Muscle layer of colon (tissue), 2 donors: ENCODE results near the gene GALNT16.

ENCODE experiments used
- H3K27ac ChIP-seq: one replicate; pipeline ENCODE4 v1.7.0; 2013; ENCODE audit warnings: low read depth, mild to moderate bottlenecking, low read length, moderate library complexity
- H3K27me3 ChIP-seq, 2 donors: one replicate each; pipeline ENCODE4 v1.7.0; 2013; ENCODE audit warnings: low read length in 2 of 2, mild to moderate bottlenecking in 2 of 2; ENCODE audit not compliant: insufficient read depth in 2 of 2, control insufficient read depth in 1 of 2
- H3K36me3 ChIP-seq: one replicate; pipeline ENCODE4 v1.7.0; 2013; ENCODE audit warnings: mild to moderate bottlenecking, low read length; ENCODE audit not compliant: insufficient read depth
- H3K4me1 ChIP-seq: one replicate; pipeline ENCODE4 v1.7.0; 2013; ENCODE audit warnings: mild to moderate bottlenecking, low read length; ENCODE audit not compliant: insufficient read depth
- H3K4me3 ChIP-seq, 2 donors: one replicate each; pipeline ENCODE4 v1.7.0; 2013; ENCODE audit warnings: low read length in 2 of 2, low read depth in 1 of 2, mild to moderate bottlenecking in 1 of 2, moderate library complexity in 1 of 2
- H3K9ac ChIP-seq: one replicate; pipeline ENCODE4 v1.7.0; 2013; ENCODE audit warnings: low read length
- H3K9me3 ChIP-seq: one replicate; pipeline ENCODE4 v1.7.0; 2013; ENCODE audit warnings: mild to moderate bottlenecking, low read length
- donor health status: abdominal sarcoma.
- donor health status: Adenocarcinoma of cecum.

Gene GALNT16

DNA sequence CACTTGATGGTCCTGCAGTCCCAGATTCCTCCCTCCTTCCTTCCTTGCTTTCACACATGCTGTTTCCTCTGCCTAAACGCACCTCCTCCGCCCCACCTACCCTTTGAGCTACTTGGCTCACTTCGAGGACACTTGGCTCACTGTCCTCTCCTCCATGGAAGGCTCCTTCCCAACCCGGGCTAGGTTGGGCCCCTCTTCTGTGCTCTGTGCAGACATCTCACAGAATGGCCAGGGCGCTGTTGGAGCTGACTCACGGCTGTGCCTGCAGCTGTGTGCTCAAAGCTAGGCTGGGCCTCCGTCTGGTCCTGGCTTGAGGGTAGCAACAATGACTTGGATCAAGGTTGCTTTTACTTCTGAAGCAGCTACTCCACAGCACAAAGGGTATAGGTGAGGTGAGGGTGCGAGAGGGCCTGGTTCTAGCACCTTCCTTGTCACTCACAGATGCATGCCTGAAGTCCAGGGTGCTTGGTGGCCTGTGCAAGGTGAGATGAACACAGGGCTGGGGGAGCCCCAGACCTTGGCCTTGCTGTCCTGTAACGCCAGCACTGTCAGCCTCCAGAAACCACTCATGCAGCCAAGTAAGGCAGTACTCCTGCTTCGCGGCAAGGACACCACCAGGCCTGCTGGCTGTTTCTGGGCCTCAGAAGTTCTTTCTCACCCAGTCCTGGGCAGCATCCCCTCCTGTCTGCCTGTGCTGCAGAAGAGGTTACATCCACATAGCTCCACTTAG is 61.8 kb downstream of the GALNT16 start:
- Histone ChIP-seq H3K27me3 (no peaks in the 10 kb centered on the region), H3K9me3 (no peaks in the 10 kb centered on the region), H3K36me3 (no peaks in the 10 kb centered on the region), H3K4me3 (no peak overlapping the region), H3K9ac (no peak overlapping the region), H3K27ac (no peak overlapping the region), H3K4me1 (peaks cover 13% of the 10 kb centered on the region)

DNA sequence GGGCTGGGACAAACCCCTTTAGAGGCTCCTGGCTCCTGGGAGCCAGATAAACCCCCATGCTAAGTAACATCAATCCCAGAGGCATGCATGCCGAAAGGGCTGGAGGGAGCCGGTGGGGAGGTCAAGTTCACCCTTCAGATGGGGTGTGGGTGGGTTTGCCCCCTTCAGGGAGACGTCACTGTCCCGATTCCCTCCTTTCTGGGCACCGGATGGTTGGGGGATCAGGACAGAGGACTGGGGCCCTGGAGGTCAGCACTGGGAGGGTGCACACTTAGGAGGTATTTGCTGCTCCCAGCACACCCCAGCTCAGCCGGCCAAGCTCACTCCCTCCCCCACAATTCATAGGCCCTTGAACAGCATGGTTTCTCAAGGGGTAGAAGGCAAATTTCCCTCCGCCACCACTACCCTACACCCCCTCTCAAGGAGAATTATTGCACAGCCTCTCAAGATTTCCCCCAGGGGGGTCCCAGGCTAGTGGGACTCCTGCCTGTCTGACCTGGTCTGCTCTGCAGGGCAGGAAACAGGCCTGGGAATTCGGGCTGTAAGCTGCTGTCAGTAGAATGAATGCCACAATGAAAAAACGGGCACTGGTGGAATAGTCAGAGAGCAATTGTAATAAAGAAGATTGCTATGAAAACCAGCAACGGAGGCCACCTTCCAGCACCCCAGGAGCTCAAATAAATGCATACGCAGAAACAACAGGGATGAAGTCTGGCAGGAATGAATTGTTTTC is 63.5 kb downstream of the GALNT16 start:
- no peak overlapping the region for H3K9ac ChIP-seq
- no peaks in the 10 kb centered on the region for H3K4me1 ChIP-seq
- no peaks in the 10 kb centered on the region for H3K36me3 ChIP-seq
- no peak overlapping the region for H3K27ac ChIP-seq
- H3K9me3 ChIP-seq: no peaks in the 10 kb centered on the region
- H3K27me3 ChIP-seq: no peaks in the 10 kb centered on the region
- H3K4me3 ChIP-seq: no peak overlapping the region

DNA sequence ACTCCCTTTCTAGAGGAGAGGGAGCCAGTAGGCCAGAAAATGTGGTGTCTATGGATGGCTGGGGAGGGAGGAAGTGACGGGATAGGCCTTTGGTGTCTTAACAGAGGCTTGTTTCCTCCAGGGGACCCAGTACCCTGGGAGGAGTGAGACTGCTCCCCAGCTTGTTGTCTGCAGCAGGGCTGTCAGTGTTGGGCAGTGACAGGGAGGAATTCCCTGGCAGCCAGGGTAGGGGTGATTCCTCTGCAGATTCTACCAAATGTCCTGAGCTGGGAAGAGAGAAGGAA is 64.0 kb downstream of the GALNT16 start:
- no peak overlapping the region for H3K27ac ChIP-seq
- no peak overlapping the region for H3K9ac ChIP-seq
- H3K27me3 ChIP-seq: no peaks in the 10 kb centered on the region
- no peak overlapping the region for H3K4me3 ChIP-seq
- no peaks in the 10 kb centered on the region for H3K4me1 ChIP-seq
- H3K9me3 ChIP-seq: no peaks in the 10 kb centered on the region
- no peaks in the 10 kb centered on the region for H3K36me3 ChIP-seq

DNA sequence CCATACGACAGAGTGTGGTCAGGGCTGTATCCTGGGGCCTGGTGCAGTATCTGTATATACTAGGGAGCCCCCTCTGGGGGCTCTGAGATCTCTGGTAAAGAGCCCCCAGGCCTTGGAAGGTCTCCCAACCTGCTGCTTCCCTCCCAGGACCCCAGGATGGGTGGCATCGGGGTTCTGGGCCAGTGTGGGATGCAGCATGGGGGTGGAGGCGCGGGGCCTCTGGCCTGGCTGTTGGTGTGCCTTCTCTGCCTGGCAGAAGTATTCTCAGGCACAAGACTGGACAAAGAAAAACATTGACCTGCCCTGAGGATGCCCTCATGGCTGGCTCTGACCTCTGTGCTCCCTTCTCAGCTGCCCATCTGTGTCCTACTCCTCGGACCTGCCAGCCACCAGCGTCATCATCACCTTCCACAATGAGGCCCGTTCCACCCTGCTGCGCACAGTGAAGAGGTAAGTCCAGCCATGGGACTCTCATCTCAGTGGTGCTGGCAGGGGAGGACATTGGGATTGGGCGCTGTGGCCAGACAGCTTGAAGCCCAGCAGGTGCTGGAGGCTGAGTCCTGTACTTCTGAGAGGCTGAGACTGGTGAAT is 64.5 kb downstream of the GALNT16 start:
- Histone ChIP-seq H3K4me3 (no peak overlapping the region), H3K9ac (no peak overlapping the region), H3K36me3 (no peaks in the 10 kb centered on the region), H3K4me1 (no peaks in the 10 kb centered on the region), H3K9me3 (no peaks in the 10 kb centered on the region), H3K27me3 (no peaks in the 10 kb centered on the region), H3K27ac (no peak overlapping the region)

DNA sequence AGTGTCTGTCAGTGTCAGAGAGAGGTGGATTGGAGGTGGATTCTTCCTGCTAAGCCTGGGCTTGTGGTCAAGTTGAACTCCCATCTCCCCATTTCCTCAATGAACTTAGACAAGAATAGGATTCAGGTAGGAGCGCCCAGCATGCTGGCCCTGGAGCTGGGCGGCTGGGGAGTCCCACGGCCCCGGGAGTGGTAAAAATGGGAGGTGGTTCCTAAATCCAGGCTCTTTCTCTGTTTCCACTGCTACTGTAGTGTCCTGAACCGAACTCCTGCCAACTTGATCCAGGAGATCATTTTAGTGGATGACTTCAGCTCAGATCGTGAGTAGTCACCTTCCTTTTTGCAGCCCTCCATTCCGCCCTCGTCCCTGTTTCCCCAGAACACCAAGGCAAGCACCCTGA is 65.1 kb downstream of the GALNT16 start:
- Histone ChIP-seq H3K27ac (no peak overlapping the region), H3K9ac (no peak overlapping the region), H3K4me1 (no peaks in the 10 kb centered on the region), H3K36me3 (no peaks in the 10 kb centered on the region), H3K4me3 (no peak overlapping the region), H3K27me3 (no peaks in the 10 kb centered on the region), H3K9me3 (no peaks in the 10 kb centered on the region)

DNA sequence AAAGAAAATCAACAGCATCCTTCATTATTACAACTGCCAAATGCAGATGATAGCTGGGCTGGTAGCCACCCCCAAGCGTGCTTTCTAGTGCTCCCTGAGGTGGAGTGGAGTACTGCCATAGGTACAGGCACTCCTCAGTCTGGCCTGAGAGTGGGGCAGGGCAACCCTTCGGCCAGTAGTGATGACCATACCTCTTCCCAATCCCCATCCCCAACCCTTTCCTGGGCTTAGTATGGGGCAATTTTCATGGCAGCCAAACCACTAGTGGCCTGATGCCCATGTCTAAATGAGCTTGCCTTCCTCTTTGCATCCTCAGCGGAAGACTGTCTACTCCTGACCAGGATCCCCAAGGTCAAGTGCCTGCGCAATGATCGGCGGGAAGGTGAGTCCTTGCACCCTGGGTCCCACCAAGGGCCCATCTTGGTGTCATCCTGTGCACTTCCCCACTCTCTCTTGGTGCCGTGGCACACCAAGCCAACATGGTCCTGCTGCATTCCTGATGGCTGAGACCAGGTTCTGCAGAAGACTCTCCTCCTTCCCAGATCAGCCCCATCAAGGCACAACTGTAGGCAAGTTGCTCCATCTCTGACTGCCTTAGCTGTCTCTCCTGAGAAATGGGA is 65.8 kb downstream of the GALNT16 start:
- Histone ChIP-seq H3K9ac (no peak overlapping the region), H3K9me3 (no peaks in the 10 kb centered on the region), H3K4me1 (no peaks in the 10 kb centered on the region), H3K27me3 (no peaks in the 10 kb centered on the region), H3K27ac (no peak overlapping the region), H3K4me3 (no peak overlapping the region), H3K36me3 (no peaks in the 10 kb centered on the region)

DNA sequence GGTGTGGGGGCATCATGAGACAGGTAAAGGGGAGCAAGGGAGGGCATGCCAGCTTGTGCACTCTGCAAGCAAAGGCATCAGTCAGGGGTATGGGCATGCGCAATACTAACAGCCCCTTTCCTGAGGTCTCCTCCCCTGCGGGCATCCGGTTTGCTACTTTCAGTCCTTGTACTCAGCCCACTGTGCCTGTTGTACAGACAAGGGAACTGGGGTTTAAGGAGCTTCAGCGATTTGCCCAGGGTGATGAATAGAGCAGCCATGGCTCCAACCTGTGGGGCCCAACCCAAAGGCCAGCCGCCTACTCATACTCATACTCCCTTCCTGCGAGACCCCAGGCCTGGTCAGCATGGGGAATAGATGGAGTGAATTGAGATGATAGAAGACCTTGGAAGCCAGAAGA is 66.7 kb downstream of the GALNT16 start:
- Histone ChIP-seq H3K4me3 (no peak overlapping the region), H3K36me3 (no peaks in the 10 kb centered on the region), H3K27me3 (no peaks in the 10 kb centered on the region), H3K9me3 (no peaks in the 10 kb centered on the region), H3K4me1 (no peaks in the 10 kb centered on the region), H3K9ac (no peak overlapping the region), H3K27ac (no peak overlapping the region)

DNA sequence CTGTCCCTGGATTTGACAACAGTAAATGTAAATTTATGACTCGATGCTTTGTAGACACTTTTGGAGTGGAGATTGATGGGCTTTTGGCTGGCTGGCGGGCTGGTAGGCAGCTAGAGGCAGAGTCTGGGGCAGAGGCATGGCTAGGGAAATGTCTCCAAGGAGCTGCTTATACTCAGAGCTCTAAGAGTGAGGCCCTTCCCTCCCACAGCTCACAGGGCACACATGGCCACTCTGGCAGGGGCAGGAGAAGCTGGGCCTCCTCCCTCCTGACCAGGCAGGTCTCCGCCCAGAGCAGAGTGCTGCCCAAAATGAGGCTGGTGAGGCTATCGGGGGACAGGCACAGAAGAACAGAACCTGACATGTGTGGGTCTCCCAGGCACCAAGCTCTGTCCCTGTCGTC is 67.5 kb downstream of the GALNT16 start:
- Histone ChIP-seq H3K27ac (no peak overlapping the region), H3K36me3 (no peaks in the 10 kb centered on the region), H3K9ac (no peak overlapping the region), H3K4me3 (no peak overlapping the region), H3K9me3 (no peaks in the 10 kb centered on the region), H3K4me1 (no peaks in the 10 kb centered on the region), H3K27me3 (no peaks in the 10 kb centered on the region)

DNA sequence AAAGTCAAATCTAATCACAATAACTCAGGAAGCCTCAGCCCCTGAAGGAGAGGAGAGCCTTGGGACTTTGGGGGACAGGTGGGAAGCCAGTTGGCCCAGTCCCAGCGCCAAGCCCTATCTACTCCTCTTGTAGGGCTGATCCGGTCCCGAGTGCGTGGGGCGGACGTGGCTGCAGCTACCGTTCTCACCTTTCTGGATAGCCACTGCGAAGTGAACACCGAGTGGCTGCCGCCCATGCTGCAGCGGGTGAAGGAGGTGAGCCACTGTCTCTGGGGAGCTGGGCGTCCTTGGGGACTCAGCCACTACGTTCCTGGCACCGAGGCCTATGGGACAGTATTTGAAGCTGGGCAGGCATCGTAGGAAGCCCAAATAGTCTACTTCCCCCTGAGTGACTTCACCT is 68.4 kb downstream of the GALNT16 start:
- Histone ChIP-seq H3K4me1 (no peaks in the 10 kb centered on the region), H3K9me3 (no peaks in the 10 kb centered on the region), H3K4me3 (no peak overlapping the region), H3K27ac (no peak overlapping the region), H3K27me3 (no peaks in the 10 kb centered on the region), H3K36me3 (no peaks in the 10 kb centered on the region), H3K9ac (no peak overlapping the region)

DNA sequence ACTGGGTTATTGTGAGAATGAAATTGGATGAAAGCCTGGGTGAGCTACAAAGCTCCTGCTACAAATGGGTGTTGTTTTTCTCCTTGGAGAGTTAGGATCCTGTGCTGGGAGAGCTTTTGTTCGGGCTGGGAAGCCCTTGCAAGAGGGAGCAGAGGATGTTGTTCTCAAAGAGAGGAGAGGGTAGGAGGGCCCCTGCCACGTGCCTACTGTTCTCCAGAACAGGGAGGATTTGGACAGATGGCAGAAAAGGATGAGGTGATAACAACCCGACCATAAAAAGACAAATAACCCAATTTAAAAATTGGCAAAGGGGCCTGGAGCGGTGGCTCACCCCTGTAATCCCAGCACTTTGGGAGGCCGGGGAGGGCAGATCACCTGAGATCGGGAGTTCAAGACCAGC is 68.8 kb downstream of the GALNT16 start:
- Histone ChIP-seq H3K9me3 (no peaks in the 10 kb centered on the region), H3K9ac (no peak overlapping the region), H3K27ac (no peak overlapping the region), H3K4me1 (no peaks in the 10 kb centered on the region), H3K4me3 (no peak overlapping the region), H3K36me3 (no peaks in the 10 kb centered on the region), H3K27me3 (no peaks in the 10 kb centered on the region)

DNA sequence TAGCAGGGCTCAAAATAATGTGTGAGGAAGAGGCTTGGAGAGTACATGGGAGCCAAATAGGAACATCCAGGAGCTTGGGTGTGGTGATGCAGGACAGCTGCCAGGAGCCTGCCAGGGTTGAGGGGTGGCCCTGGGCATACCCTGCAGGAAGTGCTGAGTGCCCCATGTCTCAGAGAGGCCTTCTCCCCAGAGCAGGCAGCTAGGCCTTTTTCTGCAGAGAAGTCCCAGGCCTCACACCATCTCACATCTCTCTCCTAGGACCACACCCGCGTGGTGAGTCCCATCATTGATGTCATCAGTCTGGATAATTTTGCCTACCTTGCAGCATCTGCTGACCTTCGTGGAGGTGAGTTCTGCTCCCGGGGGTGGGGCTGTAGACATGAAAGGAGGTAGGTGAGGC is 71.2 kb downstream of the GALNT16 start:
- Histone ChIP-seq H3K4me3 (no peak overlapping the region), H3K4me1 (no peaks in the 10 kb centered on the region), H3K9me3 (no peaks in the 10 kb centered on the region), H3K9ac (no peak overlapping the region), H3K27me3 (no peaks in the 10 kb centered on the region), H3K27ac (no peak overlapping the region), H3K36me3 (no peaks in the 10 kb centered on the region)
